Activated CD4-positive, alpha-beta T cell treated with anti-CD3 and anti-CD28 coated beads, Interleukin-2, amount 50 U/mL, for 1 hour (primary cell): ENCODE data around the gene PPM1N.
A peak's percentile ranks its signal among the peaks of the same experiment; 100 is the strongest.
"Not testable (repeated sequence)": the region's sequence is repeated elsewhere in the genome, so short reads cannot be mapped to it uniquely, and the experiment has no call there.

ENCODE experiments used
- DNase-seq: peaks from one replicate; pipeline ENCODE4 v3.0.0-alpha.2; 2020

PPM1N gene

GRCh38 chr19:45510352-45510751 is 12.1 kb downstream of the PPM1N start:
- DNase-seq: not testable (repeated sequence)

- DNase-seq: no peak
Observed at GRCh38 chr19:45511074-45511473, 12.8 kb downstream of the PPM1N start.

GRCh38 chr19:45512881-45513483 is 14.7 kb downstream of the PPM1N start:
- DNase-seq: no peak

GRCh38 chr19:45514376-45515051 is 16.3 kb downstream of the PPM1N start:
- no peak for DNase-seq

- DNase-seq: no peak
Observed at GRCh38 chr19:45515081-45515624, 16.9 kb downstream of the PPM1N start.

GRCh38 chr19:45515807-45516401 is 17.7 kb downstream of the PPM1N start:
- DNase-seq: no peak

GRCh38 chr19:45517238-45517637 is 19.0 kb downstream of the PPM1N start:
- no peak for DNase-seq

GRCh38 chr19:45517641-45518468 is 19.6 kb downstream of the PPM1N start:
- DNase-seq: no peak

GRCh38 chr19:45518469-45518826 is 20.2 kb downstream of the PPM1N start:
- no peak for DNase-seq

- DNase-seq: no peak
Observed at GRCh38 chr19:45522010-45522941, 24.0 kb downstream of the PPM1N start.

- DNase-seq: peak; percentile 67
Observed at GRCh38 chr19:45523642-45524256, 25.5 kb downstream of the PPM1N start.

- no peak for DNase-seq
Observed at GRCh38 chr19:45524575-45525129, 26.4 kb downstream of the PPM1N start.

- no peak for DNase-seq
Observed at GRCh38 chr19:45526143-45526542, 27.9 kb downstream of the PPM1N start.

- no peak for DNase-seq
Observed at GRCh38 chr19:45526971-45527370, 28.7 kb downstream of the PPM1N start.

GRCh38 chr19:45527731-45528130 is 29.5 kb downstream of the PPM1N start:
- DNase-seq: no peak

- no peak for DNase-seq
Observed at GRCh38 chr19:45528149-45528743, 30.0 kb downstream of the PPM1N start.

- no peak for DNase-seq
Observed at GRCh38 chr19:45528744-45529419, 30.6 kb downstream of the PPM1N start.

GRCh38 chr19:45529420-45529785 is 31.2 kb downstream of the PPM1N start:
- DNase-seq: no peak

- DNase-seq: no peak
Observed at GRCh38 chr19:45531349-45531748, 33.1 kb downstream of the PPM1N start.

GRCh38 chr19:45539459-45539858 is 41.2 kb downstream of the PPM1N start:
- DNase-seq: no peak
